ENCODE results near the gene DRD1.
"Not testable (repeated sequence)": the region's sequence is repeated elsewhere in the genome, so short reads cannot be mapped to it uniquely, and the experiment has no call there.

The DRD1 gene

GRCh38 chr5:175420383-175420782 is 23.6 kb downstream of the DRD1 start:
- no peak for DNase-seq

DNA sequence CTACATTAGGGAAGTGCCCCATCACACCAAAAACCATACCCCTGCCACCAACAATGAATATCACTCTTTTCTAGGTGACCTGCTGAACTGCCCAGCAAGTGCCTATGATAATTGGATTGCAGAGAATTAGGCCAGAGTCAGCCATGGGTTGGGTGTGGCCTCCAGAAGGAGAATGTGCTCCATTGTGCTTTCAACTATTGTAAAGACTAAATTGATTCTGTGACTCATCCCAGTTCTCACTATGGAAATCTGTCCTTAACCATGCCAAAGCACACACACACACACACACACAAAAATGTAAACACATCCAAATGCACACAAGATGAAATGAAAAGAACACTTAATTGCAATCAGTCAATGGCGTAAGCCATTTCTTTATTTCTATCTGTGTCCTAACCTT is 25.7 kb downstream of the DRD1 start:
- no peak for DNase-seq

- no peak for DNase-seq
Observed at GRCh38 chr5:175417384-175417783, 26.6 kb downstream of the DRD1 start.

GRCh38 chr5:175415303-175415702 is 28.7 kb downstream of the DRD1 start:
- DNase-seq = no peak

GRCh38 chr5:175410926-175411325 is 33.1 kb downstream of the DRD1 start:
- DNase-seq = no peak

DNA sequence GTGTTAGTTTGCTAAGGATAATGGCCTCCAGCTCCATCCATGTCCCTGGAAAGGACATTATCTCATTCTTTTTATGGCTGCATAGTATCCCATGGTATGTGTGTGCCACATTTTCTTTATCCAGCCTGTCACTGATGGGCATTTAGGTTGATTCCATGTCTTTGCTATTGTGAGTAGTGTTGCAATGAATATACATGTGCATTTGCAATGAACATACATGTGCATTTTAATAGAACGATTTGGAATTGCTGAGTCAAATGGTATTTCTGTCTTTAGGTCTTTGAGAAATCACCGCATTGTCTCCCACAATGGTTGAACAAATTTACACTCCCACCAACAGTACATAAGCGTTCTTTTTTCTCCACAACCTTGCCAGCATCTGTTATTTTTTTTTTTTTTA is 37.7 kb downstream of the DRD1 start:
- no peak for DNase-seq

- DNase-seq = not testable (repeated sequence)
Observed at GRCh38 chr5:175397590-175398297, 46.2 kb downstream of the DRD1 start.

GRCh38 chr5:175395430-175395829 is 48.6 kb downstream of the DRD1 start:
- DNase-seq = not testable (repeated sequence)

DNA sequence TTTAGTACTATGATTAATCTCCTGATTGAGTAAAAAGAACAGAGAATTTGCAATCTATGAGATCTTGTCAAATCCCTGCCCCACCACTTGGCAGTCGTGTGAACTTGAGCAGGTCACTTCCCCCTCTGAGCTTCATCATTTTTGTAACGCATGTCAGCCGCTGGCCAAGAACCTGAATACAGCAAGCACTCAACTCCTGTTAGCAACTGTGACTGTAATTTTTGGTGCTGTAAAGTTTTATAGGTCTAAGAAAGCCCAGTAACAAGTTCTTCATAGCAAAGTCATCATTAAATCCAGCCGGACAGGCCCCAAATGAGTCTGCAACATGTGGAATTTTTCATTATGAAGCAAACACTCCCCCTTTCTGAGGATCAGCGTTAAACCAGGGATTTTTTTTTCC is 49.4 kb downstream of the DRD1 start:
- no peak for DNase-seq

DNA sequence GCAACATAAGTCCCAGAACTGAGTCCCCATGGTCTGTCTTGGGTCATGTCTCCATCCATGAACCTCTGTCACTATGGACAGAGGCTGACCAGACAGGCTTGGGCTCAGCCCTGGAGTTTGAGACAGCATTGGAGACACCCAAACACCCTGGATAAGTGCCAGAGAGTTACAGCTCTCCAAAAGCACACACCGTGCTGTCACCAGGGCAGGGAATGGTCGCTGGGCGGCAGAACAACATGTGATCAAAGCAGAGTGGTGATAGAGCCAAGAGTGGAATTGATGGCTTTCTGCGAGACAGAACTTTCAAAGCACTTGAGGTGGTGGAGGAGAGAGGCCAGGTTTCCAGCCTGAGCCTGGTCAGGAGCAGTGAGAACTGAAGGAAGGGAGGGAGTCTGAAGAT is 50.1 kb downstream of the DRD1 start:
- no peak for DNase-seq

DNA sequence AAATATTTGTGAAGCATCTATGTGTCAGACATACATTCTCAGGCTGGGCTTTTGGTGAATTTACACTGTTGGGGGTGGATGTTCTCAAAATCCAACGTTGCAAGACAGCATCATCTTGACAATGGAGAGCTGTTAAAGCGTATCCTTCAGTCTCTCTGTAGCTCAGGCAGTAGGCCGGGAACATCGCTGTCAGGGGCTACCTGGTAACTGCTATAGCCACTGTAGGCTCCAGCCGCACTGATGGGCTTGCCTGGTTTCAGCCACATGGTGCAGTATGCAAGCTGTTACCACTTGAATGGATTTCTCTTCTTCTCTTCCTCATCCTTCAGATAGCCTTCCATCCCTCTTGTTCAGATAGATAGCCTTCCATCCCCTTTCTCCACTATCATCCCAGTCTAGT is 51.7 kb downstream of the DRD1 start:
- no peak for DNase-seq

GRCh38 chr5:175390352-175391083 is 53.5 kb downstream of the DRD1 start:
- no peak for DNase-seq

Measured in stimulated activated CD4-positive, alpha-beta T cell treated with anti-CD3 and anti-CD28 coated beads, Interleukin-4, amount 100 ng/mL, for 24 hours (primary cell).